ENCODE data around the gene ZNF316. TPM values are rescaled to one million over a fixed set of nuclear protein-coding genes. Genes with fewer than 3 reads are reported as not detected.

ZNF316 gene
- total RNA-seq (10 to 100 TPM; 10.2 to 49.6 (median 17.2) TPM), polyA plus RNA-seq (10 to 100 TPM in 1 of 3 donors, 1 to 10 TPM in 2; 3.6 to 17.3 (median 5.3) TPM)

DNA sequence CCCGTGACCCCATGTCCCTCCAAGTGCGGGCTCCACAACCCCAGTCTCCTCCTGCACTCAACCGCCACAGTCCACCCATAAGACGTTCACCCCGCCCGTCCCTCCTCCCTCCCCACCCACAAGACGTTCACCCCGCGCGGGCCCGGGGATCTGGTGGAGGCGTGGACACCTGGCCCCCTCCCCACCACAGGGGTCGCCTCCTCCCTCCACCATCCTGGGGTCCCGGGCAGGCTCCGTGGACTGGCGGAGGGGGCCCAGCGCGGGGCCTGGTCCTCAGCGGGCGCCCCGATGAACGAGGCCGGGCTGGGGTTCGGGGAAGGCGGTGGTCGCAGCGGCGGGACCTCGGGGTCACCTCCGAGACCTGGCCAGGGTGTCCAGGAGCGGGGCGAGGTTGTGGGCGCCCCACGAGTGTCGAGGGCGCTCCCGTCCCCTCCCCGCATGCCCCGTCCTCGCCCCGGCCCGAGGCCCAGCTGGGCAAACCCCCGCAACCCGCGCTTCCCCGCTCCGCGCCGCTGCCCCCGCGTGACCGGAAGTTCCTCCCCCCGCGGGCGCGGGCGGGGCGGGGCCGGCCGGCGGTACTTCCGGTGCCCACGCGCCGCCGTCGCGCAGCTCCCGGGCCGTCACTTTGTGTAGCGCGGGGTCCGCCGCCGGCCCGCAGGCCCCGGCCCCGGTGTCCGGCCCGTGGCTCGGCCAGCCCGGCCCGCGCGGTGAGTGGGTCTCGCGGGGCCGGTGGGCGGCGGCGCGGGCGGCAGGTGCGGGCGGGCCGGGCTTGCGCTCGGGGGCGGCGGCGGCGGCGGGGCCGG lies at the start of gene ZNF316:
TSS of gene ZNF316 (plus strand) at position 578 of the 803 bp plus-strand sequence. CDS start 5,092 bp downstream, outside the sequence.
- intact Hi-C loops (cut with DNase I): no loop called here
- TF ChIP-seq EP300 (IDR thresholded peaks at IDR 0.05): no peak
- TF ChIP-seq POLR2AphosphoS5 (IDR thresholded peaks at IDR 0.05): peak in 2 of 4 donors; percentile 71 to 80
- TF ChIP-seq CTCF (IDR thresholded peaks at IDR 0.05): no peak
- TF ChIP-seq POLR2A (IDR thresholded peaks at IDR 0.05): no peak
- H3K4me1 ChIP-seq: peaks cover 0 to 31% (median 26%) of the 10 kb centered on the region in 4 donors
- DNase-seq: peak; percentile 82
- H3K27ac ChIP-seq: peak within 1 kb of the TSS; percentile 81 to 84 (median 83)
- H3K9me3 ChIP-seq: no peaks in the 10 kb centered on the region
- WGBS, 2 donors: 1 to 2% methylated on average over 104 of the region's 104 CpGs
- no peaks in the 10 kb centered on the region for H3K27me3 ChIP-seq
- peaks cover 0 to 16% (median 4%) of the 10 kb centered on the region in 4 donors for H3K36me3 ChIP-seq
- H3K4me3 ChIP-seq: peak within 1 kb of the TSS; percentile 83 to 98 (median 95)

DNA sequence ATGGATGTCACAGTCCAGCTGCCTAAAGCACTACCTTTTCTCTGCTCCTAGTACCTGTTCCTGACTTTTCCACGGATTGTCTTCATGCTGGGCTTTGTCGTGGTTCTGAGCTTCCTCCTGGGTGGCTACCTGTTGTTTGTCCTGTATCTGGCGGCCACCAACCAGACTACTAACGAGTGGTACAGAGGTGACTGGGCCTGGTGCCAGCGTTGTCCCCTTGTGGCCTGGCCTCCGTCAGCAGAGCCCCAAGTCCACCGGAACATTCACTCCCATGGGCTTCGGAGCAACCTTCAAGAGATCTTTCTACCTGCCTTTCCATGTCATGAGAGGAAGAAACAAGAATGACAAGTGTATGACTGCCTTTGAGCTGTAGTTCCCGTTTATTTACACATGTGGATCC lies 48.6 kb upstream of the ZNF316 start:
- no peak overlapping the region for H3K4me3 ChIP-seq
- no peak overlapping the region for H3K27ac ChIP-seq
- no peak for DNase-seq
- H3K9me3 ChIP-seq: no peaks in the 10 kb centered on the region
- H3K4me1 ChIP-seq: peaks cover 0 to 22% (median 18%) of the 10 kb centered on the region in 4 donors
- no peaks in the 10 kb centered on the region for H3K27me3 ChIP-seq
- peaks cover 0 to 76% (median 27%) of the 10 kb centered on the region in 4 donors for H3K36me3 ChIP-seq
- WGBS, 2 donors: 86 to 90% methylated on average over 9 of the region's 9 CpGs
- TF ChIP-seq EP300 (IDR thresholded peaks at IDR 0.05): no peak
- TF ChIP-seq POLR2A (IDR thresholded peaks at IDR 0.05): no peak
- TF ChIP-seq POLR2AphosphoS5 (IDR thresholded peaks at IDR 0.05): no peak
- no peak for TF ChIP-seq CTCF (IDR thresholded peaks at IDR 0.05)
- intact Hi-C loops (cut with DNase I): loop anchor here (5.0 kb wide), 1 partner anchor 119 kb away; the partner anchor contains the start of gene ZNF12

DNA sequence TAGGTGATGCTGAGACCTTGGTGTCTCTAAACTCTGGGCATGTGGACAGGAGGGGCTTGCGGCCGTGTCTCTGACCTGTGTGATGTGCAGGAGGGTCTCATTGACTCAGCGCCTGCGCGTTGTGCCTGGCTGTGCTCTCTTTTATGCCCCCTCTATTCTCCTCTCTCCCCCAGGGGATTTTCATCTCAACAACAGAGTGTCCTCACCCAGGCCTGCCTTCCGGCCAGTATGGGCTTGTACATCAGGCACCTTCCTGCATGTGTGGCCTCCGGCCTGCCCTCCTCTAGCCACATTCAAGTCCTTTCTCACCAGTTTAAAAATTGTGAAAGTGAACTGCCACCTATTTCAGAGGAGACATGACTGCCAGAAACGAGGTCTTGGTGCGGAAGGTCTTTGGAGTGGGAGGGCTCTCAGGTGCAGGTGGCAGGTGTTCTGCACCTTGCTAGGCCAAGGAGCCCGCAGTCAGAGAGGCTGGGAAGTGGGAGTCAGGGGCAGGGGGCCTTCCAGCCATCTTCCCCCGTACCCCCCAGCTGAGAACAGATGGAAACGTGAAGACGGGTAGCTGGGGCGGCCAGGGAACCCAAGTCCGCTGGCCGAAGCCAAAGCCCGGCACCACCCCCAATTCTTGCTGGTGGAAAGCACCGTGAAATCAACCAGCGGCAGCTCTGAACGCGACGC lies 47.8 kb upstream of the ZNF316 start:
- DNase-seq: peak; percentile 65
- 42 to 52% methylated on average over 22 of the region's 22 CpGs for WGBS, 2 donors
- Histone ChIP-seq H3K27me3 (no peaks in the 10 kb centered on the region), H3K4me1 (peaks cover 0 to 22% (median 18%) of the 10 kb centered on the region in 4 donors), H3K4me3 (peak overlapping the region in 3 of 4 donors; percentile 72 to 97 (median 81)), H3K9me3 (no peaks in the 10 kb centered on the region), H3K36me3 (peaks cover 0 to 76% (median 28%) of the 10 kb centered on the region in 4 donors), H3K27ac (peak overlapping the region; percentile 85 to 93 (median 87))
- intact Hi-C loops (cut with DNase I): loop anchor here (5.0 kb wide), 1 partner anchor 118 kb away; the partner anchor contains the start of gene ZNF12
- TF ChIP-seq CTCF (IDR thresholded peaks at IDR 0.05) (peak in 1 of 4 experiments; percentile 23), EP300 (IDR thresholded peaks at IDR 0.05) (no peak), POLR2A (IDR thresholded peaks at IDR 0.05) (no peak), POLR2AphosphoS5 (IDR thresholded peaks at IDR 0.05) (no peak)

GRCh38 chr7:6589829-6590644 lies 47.1 kb upstream of the ZNF316 start, which contains the start of gene INTS15:
Gene INTS15 (plus strand): TSS chr7:6590021. CDS start chr7:6590284, 263 bp downstream.
- Histone ChIP-seq H3K4me1 (peaks cover 0 to 22% (median 18%) of the 10 kb centered on the region in 4 donors), H3K36me3 (peaks cover 2 to 76% (median 29%) of the 10 kb centered on the region in 4 donors), H3K27me3 (no peaks in the 10 kb centered on the region), H3K4me3 (peak within 1 kb of the TSS; percentile 72 to 97 (median 87)), H3K9me3 (no peaks in the 10 kb centered on the region), H3K27ac (peak within 1 kb of the TSS; percentile 85 to 93 (median 87))
- 0 to 1% methylated on average over 107 of the region's 107 CpGs for WGBS, 2 donors
- intact Hi-C loops (cut with DNase I): loop anchor here (1.0 to 5.0 kb wide), 2 partner anchors 13 to 117 kb away; partner anchors contain the start of genes ZDHHC4 and ZNF12
- DNase-seq: peak; percentile 81
- peak in 2 of 4 donors; percentile 71 to 74 for TF ChIP-seq POLR2AphosphoS5 (IDR thresholded peaks at IDR 0.05)
- no peak for TF ChIP-seq POLR2A (IDR thresholded peaks at IDR 0.05)
- TF ChIP-seq EP300 (IDR thresholded peaks at IDR 0.05): no peak
- peak in 2 of 4 experiments; percentile 6 to 78 for TF ChIP-seq CTCF (IDR thresholded peaks at IDR 0.05)
